ENCODE data around the gene PHF11. TPM values are rescaled to one million over a fixed set of nuclear protein-coding genes. Genes with fewer than 3 reads are reported as not detected.

PHF11 gene
- total and polyA plus RNA-seq, 2 donors (not counting 3 experiments of a cell fraction or from before 2014, with no cell fraction given) = 12.9 to 32.4 TPM

- Histone ChIP-seq H3K36me3 (ENCODE audit: control insufficient read depth in 2 of 2, extremely low read depth in 1 of 2, insufficient read depth in 2 of 2, low read length in 2 of 2) (no peaks in the 10 kb centered on the region), H2AFZ (ENCODE audit: low read depth, low read length) (no peak overlapping the region), H3K9me1 (replicated peaks; ENCODE audit: control insufficient read depth, extremely low read depth, insufficient read depth, low read length) (no peaks in the 10 kb centered on the region), H3K27me3 (ENCODE audit: control insufficient read depth in 2 of 2, insufficient read depth in 2 of 2, low read length in 2 of 2) (peaks cover 0 to 2% of the 10 kb centered on the region in 2 experiments), H3K9ac (replicated peaks; ENCODE audit: extremely low read depth, insufficient read depth, low read length) (no peak overlapping the region), H3K79me2 (ENCODE audit: control insufficient read depth, insufficient read depth, low read length) (no peaks in the 10 kb centered on the region), H3K4me1 (ENCODE audit: control insufficient read depth, extremely low read depth, insufficient read depth, low read length) (peaks cover 2% of the 10 kb centered on the region), H4K20me1 (replicated peaks; ENCODE audit: control insufficient read depth, extremely low read depth, insufficient read depth, low read length) (peaks cover under 1% of the 10 kb centered on the region), H3K9me3 (replicated peaks; ENCODE audit: control insufficient read depth, insufficient read depth, low read length) (no peaks in the 10 kb centered on the region), H3K4me3 (replicated peaks in 1 of 3; ENCODE audit: insufficient read depth in 1 of 3, low read depth in 1 of 3, low read length in 3 of 3) (no peak overlapping the region), H3K4me2 (ENCODE audit: insufficient read depth, low read length) (no peak overlapping the region), H3K27ac (ENCODE audit: insufficient read depth, low read depth, low read length) (no peak overlapping the region)
- CTCF ChIA-PET = interaction anchor here (0.8 kb wide), 1 partner anchor 14 kb away, joined by 3 read pairs; no protein-coding TSS in a partner anchor
- POLR2A ChIA-PET = no interaction called here
- TF ChIP-seq POLR2AphosphoS5 (IDR thresholded peaks at IDR 0.05; ENCODE audit: insufficient read depth, low read depth, low read length) (no peak), POLR2A (IDR thresholded peaks at IDR 0.05; ENCODE audit: low read depth, low read length) (no peak), GATA2 (IDR thresholded peaks at IDR 0.05; ENCODE audit: insufficient read depth, insufficient read length, low read depth, low read length) (no peak), MYC (IDR thresholded peaks at IDR 0.05; ENCODE audit: low read depth, low read length) (no peak), JUN (IDR thresholded peaks at IDR 0.05; ENCODE audit: borderline replicate concordance, insufficient read depth, insufficient read length, low read depth) (no peak), EZH2 (IDR thresholded peaks at IDR 0.05; ENCODE audit: borderline replicate concordance, low read depth, low read length, severe bottlenecking) (no peak), CTCF (IDR thresholded peaks at IDR 0.05; ENCODE audit: extremely low read depth in 1 of 2, insufficient read depth in 1 of 2, low read depth in 1 of 2, low read length in 2 of 2) (no peak), FOS (IDR thresholded peaks at IDR 0.05; ENCODE audit: borderline replicate concordance, insufficient read depth, low read length) (no peak), MAX (IDR thresholded peaks at IDR 0.05; ENCODE audit: insufficient read depth, insufficient read length) (no peak)
- DNase-seq (ENCODE audit: low read depth, low spot score) (no peak), FAIRE-seq (no peak)
- no TSS peak for BruUV-seq (replicated peaks)
- dilution Hi-C loops (cut with MboI; ENCODE audit: extremely low pct_ligation_motif_present, low sequenced_read_pairs) = no loop called here
- intact Hi-C loops (cut with micrococcal nuclease) = no loop called here
Measured at GRCh38 chr13:49450105-49450819, 45.5 kb upstream of the PHF11 start.

All from endothelial cell of umbilical vein (primary cell).